SHP77 (cell line): ENCODE measurements around the gene DNAJC8.

Experiments
- DNase-seq, 2 experiments: peaks; one replicate each; lab custom pipeline; 2025; lab: John Stamatoyannopoulos, UW

The DNAJC8 gene, protein sequence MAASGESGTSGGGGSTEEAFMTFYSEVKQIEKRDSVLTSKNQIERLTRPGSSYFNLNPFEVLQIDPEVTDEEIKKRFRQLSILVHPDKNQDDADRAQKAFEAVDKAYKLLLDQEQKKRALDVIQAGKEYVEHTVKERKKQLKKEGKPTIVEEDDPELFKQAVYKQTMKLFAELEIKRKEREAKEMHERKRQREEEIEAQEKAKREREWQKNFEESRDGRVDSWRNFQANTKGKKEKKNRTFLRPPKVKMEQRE

DNA sequence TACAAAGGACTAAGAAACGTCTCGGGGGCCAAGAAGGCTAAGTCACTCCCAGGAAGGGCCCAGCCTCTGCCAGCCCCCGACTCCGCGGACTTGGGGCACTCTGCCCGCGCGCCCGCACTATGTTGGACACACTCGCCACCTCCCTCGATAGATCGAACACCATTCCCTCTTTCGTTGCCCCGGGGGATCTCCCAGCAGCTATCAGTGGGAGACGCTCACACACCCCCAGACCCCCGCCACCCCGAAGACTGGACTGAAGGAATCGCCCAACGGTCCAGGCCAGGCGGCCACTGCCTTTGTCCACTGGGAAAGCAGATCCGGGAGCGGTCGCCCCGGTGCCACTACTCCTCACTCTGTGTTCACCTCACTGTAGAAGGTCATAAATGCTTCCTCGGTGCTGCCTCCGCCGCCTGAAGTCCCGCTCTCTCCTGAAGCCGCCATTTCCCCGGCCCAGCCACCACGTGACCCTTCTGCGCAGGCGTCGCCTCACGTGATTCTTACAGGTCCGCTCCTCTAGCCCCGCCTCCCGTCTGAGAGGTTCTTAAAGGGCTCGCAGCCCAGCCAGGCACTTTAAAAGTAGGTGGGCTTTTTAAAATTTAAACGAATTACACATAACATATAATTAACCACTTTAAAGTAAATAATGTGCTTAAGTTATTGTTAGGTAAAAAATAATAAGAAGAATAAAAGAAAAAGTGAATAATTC lies at the start of gene DNAJC8:
TSS of gene DNAJC8 (minus strand) at position 472 of the 706 bp plus-strand sequence. CDS start at position 441, 31 bp downstream.
- DNase-seq: peak; percentile 90 to 96

DNA sequence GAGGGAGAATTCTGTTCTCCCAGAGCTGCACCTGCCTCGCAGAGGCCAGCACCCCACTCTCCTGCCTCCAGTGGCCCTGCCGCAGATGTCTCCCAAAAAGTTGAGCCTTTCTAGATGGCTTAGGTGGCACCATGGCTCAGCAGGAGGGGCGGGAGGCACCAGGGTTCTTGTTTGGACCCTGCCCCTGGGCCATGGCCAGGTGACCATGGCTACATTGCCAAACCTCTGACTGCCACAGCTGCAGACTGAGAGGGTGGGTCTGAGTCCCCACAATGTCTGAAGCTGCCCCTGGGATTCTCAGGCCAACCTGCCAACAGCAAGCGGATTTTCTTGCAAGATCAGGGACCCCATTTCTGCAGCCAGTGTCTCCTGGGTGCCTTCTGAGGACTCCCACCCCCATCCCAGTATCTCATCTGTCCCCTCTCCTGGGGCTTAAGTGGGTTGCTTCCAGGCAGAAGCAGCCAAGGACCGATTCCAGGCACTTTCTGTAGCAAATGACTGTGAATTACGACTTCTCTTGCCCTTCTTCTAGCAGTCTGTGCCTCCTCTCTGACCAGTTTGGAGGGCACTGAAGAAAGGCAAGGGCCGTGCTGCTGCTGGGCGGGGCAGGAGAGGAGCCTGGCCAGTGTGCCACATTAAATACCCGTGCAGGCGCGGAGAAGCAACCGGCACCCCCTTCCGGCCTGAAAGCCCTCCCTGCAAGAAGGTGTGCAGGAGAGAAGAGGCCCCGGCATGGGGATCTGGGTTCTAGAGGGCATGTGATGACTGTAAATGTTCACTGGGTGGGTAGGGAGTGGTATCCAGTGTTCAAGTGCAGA lies 49.0 kb upstream of the DNAJC8 start:
- no peak for DNase-seq

DNA sequence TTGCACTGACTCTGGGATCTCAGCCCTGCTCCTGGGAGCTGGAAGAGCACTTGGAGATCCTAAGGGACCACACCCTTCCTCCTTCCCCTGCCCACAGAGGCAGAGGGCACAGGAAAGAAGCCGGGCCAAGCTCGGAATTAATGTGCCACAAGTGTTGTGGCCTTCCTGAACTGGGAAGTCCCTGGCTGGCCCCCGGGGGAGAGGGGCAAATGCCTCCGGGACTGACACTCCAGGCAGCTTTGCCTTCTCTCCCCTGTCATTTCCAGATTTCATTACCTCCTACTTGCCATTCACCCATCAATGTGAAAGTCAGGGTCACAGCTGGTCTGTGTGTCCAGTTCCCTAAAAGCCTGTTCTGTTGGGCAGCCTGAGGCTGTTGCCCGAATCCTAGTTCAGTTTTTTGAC lies 48.1 kb upstream of the DNAJC8 start:
- DNase-seq: no peak

DNA sequence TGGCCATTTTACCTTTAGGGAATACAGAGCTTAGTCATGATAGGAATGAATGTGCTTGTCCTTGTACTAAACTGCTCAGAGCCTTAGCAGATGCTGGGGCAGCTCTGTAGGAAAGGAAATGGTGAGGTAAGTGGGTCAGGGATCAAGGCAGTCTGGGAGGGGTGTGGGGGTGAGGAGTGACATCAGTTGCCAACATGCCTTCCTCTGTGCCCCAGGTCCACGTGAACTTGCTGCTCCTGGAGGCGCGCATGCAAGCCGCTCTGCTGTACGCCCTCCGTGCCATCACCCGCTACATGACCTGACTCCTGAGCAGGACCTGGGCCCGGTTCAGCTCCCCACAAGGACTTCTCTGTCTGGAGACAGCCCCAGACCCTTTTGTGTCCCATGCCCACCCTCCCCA lies 47.7 kb upstream of the DNAJC8 start:
- no peak for DNase-seq

DNA sequence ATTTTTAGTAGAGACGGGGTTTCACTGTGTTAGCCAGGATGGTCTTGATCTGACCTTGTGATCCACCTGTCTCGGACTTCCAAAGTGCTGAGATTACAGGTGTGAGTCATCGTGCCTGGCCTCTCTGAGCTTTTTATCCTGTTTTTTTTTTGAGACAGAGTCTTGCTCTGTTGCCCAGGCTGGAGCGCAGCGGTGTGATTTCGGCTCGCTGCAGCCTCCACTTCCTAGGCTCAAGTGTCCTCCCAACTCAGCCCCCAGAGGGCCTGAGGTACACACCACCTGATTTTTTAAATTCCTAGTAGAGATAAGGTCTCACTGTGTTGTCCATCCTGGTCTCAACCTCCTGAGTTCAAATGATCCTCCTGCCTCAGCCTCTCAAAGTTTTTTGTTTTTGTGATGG lies 46.9 kb upstream of the DNAJC8 start:
- DNase-seq: no peak

DNA sequence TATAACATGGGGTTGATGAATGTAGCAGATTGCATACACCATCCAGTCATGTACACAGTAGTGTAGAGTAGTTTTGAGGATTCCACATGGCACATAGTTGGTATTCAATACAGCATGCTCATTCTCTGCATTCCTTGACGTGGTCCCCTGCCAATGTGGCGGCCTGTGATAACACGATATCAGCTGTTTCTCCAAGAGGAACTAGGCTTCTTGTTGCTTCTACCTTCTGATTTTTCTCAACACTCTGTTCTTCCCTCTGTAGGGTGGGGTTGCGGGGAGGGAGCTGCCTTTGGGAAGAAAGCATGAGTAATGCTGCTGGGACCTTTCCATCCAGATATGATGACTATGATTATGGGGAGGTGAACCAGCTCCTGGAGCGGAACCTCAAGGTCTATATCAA lies 45.9 kb upstream of the DNAJC8 start:
- DNase-seq: no peak

DNA sequence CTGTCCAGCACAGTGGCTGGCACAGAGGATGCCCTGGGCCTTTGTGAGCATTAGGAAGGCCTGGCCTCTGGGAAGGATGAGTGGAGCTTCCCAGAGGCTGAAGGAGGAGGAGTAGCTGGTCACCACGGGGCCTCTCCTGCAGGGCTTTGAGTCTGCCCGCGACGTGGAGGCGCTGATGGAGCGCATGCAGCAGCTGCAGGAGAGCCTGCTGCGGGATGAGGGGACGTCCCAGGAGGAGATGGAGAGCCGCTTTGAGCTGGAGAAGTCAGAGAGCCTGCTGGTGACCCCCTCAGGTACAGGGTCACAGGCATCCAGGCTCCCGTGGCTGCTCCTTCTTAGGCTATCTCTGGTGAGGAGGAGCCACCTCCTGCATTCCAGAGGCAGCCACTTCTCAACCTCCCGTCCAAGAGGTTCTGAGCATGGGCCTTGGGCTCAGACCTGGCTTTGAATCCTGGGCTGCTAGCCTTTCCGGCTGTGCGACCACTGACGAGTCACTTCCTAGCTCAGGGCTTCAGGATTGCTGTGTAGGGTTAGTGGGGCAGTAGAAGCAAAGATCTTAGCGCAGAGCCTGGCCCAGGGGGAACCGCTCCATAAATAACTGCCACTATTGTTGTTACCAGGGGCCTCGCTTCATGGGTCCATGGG lies 40.5 kb upstream of the DNAJC8 start:
- no peak for DNase-seq

DNA sequence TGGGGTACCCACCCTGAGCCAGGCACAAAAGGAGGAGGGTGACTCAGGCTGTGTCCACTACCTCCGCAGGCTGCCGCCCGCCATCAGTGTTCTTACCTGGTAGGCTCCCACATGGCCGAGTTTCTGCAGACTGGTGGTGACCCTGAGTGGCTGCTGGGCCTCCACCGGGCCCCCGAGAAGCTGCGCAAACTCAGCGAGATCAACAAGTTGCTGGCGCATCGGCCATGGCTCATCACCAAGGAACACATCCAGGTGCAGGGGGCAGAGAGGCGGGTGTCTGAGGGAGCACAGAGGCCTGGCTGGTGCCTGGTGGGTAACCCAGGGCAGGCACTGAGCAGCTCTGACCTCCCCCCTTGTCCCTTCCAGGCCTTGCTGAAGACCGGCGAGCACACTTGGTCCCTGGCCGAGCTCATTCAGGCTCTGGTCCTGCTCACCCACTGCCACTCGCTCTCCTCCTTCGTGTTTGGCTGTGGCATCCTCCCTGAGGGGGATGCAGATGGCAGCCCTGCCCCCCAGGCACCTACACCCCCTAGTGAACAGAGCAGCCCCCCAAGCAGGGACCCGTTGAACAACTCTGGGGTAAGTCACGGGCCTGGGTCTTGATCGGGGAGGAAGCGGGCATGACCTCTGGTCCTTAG lies 39.5 kb upstream of the DNAJC8 start:
- DNase-seq: no peak

DNA sequence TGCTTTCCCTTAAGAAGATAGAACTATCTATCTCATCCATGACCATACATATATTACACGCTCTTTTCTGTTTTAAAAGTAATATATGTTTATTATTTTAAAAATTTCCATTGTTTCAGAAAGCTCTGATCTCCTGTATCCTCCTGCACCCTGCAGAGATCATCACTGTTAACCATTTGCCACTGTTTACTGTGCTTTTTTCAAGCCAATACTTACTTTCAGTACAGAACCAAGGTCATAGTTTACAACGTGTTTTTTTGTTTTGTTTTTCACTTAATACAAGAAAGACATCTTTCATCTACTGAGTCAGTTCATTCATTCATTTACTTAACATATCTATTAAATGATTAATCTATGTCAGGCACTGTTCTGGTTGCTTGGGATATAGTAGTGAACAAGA lies 36.7 kb upstream of the DNAJC8 start:
- DNase-seq: no peak

DNA sequence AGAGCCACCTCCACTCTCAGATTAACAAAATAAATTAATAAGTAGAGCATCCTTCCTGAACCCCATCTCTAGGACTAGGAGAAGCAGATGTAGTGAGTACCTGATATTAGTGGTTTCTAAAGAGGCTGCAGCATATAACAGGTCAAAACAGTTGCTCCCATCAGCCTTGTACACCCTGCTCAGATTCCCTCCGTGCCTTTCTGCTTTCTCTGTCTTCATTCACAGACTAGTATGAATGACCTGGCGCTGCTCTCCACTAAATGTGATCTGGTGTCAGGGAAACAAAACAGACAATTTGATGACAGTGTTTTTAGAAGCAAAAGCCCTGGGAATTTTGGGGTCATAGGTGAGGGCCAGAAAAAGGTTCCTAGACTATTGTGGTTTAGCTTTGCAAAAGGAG lies 34.8 kb upstream of the DNAJC8 start:
- no peak for DNase-seq

DNA sequence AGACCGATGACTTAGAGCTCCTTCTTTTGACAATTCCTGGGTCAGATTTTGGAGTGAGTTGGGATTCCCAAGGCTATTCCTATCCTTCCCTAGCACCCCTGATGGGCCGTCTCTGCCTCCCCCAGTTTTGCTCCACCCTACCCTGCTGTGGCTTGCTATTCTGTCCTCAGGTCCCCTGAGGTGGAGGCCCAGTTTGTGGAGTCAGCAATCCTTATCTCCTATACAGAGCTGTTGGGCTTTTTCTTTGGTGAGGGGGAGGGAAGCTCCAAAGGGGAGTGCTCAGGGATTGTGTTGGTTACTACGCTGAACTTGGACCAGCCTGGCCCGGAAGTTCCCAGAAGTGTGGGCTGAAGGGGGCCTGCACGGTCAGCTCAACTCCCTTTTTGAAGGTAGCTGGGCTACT lies 34.1 kb upstream of the DNAJC8 start:
- no peak for DNase-seq

DNA sequence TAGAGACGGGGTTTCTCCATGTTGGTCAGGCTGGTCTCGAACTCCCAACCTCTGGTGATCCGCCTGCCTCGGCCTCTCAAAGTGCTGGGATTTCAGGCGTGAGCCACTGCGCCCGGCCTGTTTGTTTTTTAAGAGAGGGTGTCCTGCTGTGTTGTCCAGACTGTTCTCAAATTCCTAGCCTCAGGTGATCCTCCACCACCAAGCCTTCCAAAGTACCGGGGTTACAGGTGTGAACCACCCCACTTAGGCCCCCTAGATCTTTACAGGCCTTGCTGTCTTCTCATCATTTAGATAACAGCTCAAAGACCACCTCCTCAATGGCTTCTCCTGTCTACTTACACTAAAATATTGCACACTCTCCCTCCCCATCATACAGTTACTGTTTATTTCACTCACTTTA lies 32.7 kb upstream of the DNAJC8 start:
- DNase-seq: no peak

DNA sequence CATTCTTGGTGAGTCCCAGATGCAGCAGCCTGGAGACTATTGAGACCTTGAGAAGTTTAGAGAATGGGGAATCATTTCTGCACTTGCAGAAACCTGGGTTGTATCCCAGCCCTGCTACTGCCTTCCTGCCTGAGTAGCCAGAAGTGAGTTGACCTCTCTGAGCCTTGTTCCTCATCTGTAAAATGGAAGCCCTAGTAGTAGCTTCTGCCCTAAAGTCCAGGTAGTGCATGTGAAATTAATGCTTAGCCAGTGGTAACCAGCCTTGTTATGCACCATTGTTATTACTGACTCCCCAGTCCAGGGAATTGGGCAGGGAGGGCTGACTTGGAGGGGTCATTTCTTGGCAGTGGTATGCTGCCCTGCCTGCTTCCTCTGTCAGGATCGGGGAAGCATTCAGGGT lies 32.1 kb upstream of the DNAJC8 start:
- DNase-seq: no peak

DNA sequence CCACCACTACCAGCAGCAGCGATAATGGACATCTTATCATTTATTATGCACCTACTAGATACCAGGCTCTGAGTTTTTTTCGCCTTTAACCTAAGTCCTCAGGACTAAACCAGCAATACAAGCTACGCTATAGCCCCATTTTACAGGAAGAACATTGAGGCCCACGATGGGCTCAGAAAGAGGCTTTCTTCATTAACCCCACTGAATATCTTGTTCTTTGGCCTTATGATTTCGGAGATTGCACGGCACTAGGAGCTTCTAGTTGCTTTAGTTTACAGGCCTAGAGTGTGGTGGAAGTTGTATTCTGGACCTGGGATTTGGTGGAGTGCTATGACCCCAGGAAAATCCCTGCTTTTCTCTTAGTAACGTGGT lies 28.0 kb upstream of the DNAJC8 start:
- DNase-seq: no peak

DNA sequence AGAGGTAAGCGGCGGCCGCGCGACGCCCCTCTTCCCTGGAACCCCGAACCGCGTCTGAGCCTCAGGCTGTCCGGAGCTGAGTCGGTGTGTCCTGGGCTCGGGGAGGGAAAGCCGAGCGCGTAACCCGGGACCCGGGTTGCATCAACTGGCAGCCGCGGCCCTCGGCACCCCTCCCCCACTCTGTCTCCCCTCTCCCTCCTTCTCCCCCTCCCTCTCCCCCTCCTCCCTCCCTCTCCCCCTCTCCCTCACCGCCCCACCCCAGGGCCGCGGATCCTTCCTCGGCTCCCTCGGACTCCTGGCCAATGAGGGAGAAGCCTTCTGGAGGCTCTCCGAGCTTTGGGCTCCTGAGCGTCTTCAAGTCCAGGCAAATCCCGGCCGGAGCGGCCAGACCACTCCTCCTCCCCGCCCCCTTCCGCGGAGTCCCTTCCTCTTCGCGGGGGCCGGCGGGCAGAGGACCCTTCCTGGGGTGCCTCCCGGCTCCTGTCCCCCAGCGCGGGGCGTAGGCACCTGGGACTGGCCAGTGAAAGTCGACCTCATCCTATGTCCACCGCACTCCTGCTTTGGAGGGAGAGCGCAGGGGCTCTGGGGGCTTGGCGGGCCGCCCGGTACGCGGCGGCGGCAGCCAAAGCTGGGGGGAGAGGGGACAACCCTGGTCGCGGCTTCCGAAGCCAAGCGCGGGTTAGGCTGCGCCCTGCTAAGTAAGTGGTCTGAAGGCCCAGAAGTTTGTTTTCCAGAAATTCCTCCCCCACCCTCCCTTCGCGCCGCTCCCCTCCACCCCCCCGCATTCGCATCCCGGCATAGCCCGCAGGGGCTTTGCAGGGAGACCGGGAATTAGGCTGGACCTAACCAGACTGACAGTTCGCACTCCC lies 27.3 kb upstream of the DNAJC8 start:
- peak; percentile 7 to 13 for DNase-seq

DNA sequence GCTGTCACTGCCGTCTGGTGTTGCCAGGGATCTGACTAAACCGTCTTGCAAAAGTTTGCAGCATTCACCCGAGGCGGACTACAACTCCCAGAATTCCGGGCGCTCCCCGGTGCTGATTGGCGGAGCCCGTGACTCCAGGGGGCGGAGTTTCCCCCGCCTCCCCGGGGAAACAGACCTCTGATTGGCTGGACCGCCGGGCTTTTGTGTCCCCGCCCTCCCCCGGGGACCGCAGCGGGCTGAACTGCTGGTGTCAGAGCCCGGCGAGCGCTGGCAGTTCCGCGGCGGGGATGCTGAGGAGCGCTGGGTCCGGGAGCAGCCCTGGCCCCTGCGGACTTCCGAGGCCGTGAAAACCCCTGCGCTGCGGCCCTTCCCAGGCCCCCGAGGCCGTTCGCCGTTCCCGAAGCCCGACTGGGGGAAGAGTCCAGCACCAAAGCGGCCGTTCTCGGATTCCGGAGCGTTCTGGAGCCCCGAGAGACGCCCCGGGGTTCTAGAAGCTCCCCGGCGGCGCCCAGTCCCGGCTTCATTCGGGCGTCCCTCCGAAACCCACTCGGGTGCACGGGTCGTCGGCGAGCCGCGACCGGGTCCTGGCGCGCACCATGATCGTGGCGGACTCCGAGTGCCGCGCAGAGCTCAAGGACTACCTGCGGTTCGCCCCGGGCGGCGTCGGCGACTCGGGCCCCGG lies 26.6 kb upstream of the DNAJC8 start, which contains the start of gene SESN2:
TSS of gene SESN2 (plus strand) at position 267 of the 682 bp plus-strand sequence. CDS start at position 597, 330 bp downstream.
- peak; percentile 96 for DNase-seq

DNA sequence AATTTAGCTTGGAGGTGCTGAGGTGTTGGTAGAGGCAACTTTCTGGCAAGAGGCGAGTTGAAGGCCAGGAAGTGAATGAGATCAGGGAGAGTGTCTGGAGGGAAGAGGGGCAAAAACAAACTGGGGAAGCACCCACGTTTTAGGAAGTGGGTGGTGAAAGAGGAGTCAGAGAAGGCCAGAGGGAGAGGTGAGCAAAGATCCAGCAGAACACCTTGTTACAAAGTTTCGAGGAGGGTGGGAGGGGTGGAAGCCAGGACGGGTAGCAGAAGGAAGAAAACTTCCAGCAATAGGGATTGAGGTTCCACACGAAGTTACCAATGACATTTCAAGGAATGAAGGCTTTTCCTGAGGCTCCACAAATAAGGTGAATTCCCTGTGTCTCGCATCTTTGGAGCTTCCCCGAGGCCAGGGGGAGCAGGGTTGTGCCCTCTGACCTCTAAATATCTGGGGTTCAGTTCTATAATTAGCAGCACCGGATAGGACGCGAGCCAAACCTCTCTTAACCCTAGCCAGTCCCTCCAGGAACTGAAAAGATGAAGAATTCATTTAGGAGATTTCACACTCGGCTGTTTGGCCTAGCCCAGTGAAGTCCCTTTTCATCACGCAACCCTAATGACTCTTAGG lies 25.9 kb upstream of the DNAJC8 start:
- DNase-seq: no peak

DNA sequence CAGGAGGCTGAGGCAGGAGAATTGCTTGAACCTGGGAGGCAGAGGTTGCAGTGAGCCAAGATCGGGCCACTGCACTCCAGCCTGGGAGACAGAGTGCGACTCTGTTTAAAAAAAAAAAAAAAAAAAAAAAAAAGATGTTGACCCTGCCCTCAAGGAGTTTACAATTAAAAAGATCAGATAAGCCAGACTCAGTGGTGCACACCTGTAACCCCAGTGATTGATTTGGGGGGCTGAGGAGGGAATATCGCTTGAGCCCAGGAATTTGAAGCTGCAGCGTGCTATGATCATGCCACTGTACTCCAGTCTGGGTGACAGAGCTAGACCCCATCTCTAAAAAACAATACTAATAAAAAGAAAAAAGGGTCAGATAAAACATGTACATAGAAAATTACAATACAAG lies 24.9 kb upstream of the DNAJC8 start:
- DNase-seq: no peak

DNA sequence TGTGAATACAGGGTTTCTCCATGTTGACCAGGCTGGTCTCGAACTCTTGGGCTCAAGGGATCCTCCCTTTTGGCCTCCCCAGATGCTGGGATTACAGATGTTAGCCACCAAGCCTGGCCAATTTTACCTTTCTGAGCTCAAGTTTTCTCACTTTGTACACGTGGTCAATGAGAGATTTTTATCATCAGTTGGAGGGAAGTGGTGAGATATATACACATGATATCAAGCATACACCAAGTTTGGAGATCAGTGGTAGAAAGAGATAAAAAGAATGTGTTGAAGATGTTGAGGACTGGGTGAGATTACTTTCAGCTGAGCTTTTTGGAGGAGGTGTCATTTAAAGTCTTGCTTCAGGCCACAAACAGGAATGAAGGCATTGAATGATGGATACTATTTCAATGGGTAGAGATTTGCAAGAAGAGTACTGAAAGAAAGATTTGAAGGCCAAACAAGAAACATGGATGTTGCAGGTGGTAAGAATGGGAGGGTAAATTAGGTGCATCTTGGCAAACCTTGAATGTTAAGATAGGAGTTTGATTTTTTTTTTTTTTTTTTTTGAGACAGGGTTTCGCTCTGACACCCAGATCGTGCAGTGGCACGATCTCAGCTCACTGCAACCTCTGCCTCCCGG lies 23.5 kb upstream of the DNAJC8 start:
- no peak for DNase-seq
